Measurements from ENCODE around the gene SST.

Gene SST

GRCh38 chr3:187714404-187714979 lies 44.3 kb upstream of the SST start:
- H3K9me3 ChIP-seq (ENCODE audit: insufficient read depth, low read length): no peaks in the 10 kb centered on the region
- H3K4me3 ChIP-seq (ENCODE audit: low read length): no peak overlapping the region
- no peaks in the 10 kb centered on the region for H3K79me2 ChIP-seq (ENCODE audit: low read length)
- H3K36me3 ChIP-seq (replicated peaks; ENCODE audit: low read depth, low read length): no peaks in the 10 kb centered on the region
- peak overlapping the region; percentile 40 for H3K4me2 ChIP-seq (ENCODE audit: low read length)
- TF ChIP-seq CTCF (IDR thresholded peaks at IDR 0.05; ENCODE audit: low read depth, low read length) (peak; percentile 92), EZH2phosphoT487 (IDR thresholded peaks at IDR 0.05; ENCODE audit: low read depth) (no peak)
- peaks cover 15% of the 10 kb centered on the region for H3K4me1 ChIP-seq (ENCODE audit: low read length)
- H3K9ac ChIP-seq (ENCODE audit: low read length): no peak overlapping the region
- H3K27ac ChIP-seq (ENCODE audit: low read length): no peak overlapping the region
- H2AFZ ChIP-seq (ENCODE audit: low read depth, low read length): 0 out of 2 replicates have a peak overlapping the region, but pooled peaks have one; percentile 24
- no peaks in the 10 kb centered on the region for H3K27me3 ChIP-seq (ENCODE audit: low read depth, low read length)
- H4K20me1 ChIP-seq (ENCODE audit: insufficient read depth, low read length): no peaks in the 10 kb centered on the region

DNA sequence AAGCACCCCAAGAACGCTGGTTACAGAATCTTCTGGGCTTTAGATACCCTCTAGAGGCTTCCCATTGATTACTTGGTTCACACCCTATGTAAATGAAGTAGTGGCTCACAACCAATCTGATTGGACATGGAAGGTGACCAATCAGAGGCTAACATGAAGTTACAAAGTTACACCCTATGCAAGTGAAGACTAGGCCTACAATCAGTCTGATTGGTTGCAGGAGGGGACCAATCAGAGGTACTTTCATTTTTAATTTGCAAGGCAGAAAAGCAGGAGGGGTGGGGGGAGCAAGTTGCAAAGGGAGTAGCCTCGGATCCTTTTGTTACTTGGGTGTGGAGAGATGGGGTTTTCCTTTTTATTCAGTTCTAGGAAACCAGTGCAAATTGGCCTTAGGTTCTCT lies 43.3 kb upstream of the SST start:
- Histone ChIP-seq H3K9ac (ENCODE audit: low read length) (no peak overlapping the region), H3K4me3 (ENCODE audit: low read length) (peak overlapping the region; percentile 14; the same call in 1 of the 2 replicates), H2AFZ (ENCODE audit: low read depth, low read length) (peak overlapping the region; percentile 70; the same call in 1 of the 2 replicates), H3K27ac (ENCODE audit: low read length) (no peak overlapping the region), H4K20me1 (ENCODE audit: insufficient read depth, low read length) (no peaks in the 10 kb centered on the region), H3K4me1 (ENCODE audit: low read length) (peaks cover 15% of the 10 kb centered on the region), H3K9me3 (ENCODE audit: insufficient read depth, low read length) (no peaks in the 10 kb centered on the region), H3K27me3 (ENCODE audit: low read depth, low read length) (no peaks in the 10 kb centered on the region), H3K36me3 (replicated peaks; ENCODE audit: low read depth, low read length) (no peaks in the 10 kb centered on the region), H3K79me2 (ENCODE audit: low read length) (no peaks in the 10 kb centered on the region), H3K4me2 (ENCODE audit: low read length) (peak overlapping the region; percentile 40)
- no peak for TF ChIP-seq EZH2phosphoT487 (IDR thresholded peaks at IDR 0.05; ENCODE audit: low read depth)
- no peak for TF ChIP-seq CTCF (IDR thresholded peaks at IDR 0.05; ENCODE audit: low read depth, low read length)

DNA sequence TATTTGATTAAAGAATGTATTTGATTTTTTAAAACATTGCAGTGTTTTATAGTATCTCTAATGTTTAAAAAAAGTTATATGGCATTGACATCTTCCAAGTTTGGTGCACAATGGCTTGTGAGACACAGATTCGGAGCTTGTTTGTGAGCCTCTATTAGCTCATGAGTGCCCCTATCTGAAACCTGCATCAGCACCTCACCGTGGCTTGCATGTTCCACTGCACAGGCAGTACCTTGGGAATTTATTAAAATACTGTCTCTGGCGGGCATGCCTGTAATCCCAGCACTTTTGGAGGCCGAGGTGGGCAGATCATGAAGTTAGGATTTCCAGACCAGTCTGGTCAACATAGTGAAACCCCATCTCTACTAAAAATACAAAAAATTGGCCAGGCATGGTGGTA lies 39.0 kb upstream of the SST start:
- Histone ChIP-seq H3K27ac (ENCODE audit: low read length) (no peak overlapping the region), H3K9me3 (ENCODE audit: insufficient read depth, low read length) (no peaks in the 10 kb centered on the region), H3K36me3 (replicated peaks; ENCODE audit: low read depth, low read length) (no peaks in the 10 kb centered on the region), H3K9ac (ENCODE audit: low read length) (no peak overlapping the region), H2AFZ (ENCODE audit: low read depth, low read length) (no peak overlapping the region), H3K27me3 (ENCODE audit: low read depth, low read length) (0 out of 2 replicates have a peak, but pooled peaks cover 3% of the 10 kb centered on the region), H4K20me1 (ENCODE audit: insufficient read depth, low read length) (no peaks in the 10 kb centered on the region), H3K79me2 (ENCODE audit: low read length) (no peaks in the 10 kb centered on the region), H3K4me3 (ENCODE audit: low read length) (no peak overlapping the region), H3K4me1 (ENCODE audit: low read length) (peaks cover 9% of the 10 kb centered on the region), H3K4me2 (ENCODE audit: low read length) (no peak overlapping the region)
- TF ChIP-seq CTCF (IDR thresholded peaks at IDR 0.05; ENCODE audit: low read depth, low read length) (peak; percentile 31; the same call in 1 of the 2 replicates), EZH2phosphoT487 (IDR thresholded peaks at IDR 0.05; ENCODE audit: low read depth) (no peak)

DNA sequence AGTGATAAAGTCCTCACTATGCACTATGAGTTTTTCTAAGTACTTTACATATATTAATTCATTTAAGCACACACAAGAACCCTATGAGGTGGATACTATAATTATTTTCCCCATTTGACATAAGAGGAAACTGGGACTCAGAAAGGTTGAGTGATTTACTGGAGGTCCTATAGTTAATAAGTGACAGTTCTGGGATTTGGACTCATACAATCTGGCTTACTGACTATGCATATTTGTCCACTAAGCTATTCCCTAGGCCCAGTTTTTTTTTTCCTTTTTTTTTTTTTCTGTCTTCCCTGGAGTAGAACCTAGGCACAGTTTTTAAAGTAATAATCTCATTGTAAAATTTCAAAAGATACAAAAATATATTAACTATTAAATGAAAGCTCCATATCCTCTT lies 38.5 kb upstream of the SST start:
- H3K27ac ChIP-seq (ENCODE audit: low read length): no peak overlapping the region
- peaks cover 5% of the 10 kb centered on the region for H3K4me1 ChIP-seq (ENCODE audit: low read length)
- no peaks in the 10 kb centered on the region for H3K79me2 ChIP-seq (ENCODE audit: low read length)
- H3K9me3 ChIP-seq (ENCODE audit: insufficient read depth, low read length): no peaks in the 10 kb centered on the region
- 0 out of 2 replicates have a peak, but pooled peaks cover 3% of the 10 kb centered on the region for H3K27me3 ChIP-seq (ENCODE audit: low read depth, low read length)
- no peak for TF ChIP-seq CTCF (IDR thresholded peaks at IDR 0.05; ENCODE audit: low read depth, low read length)
- no peak for TF ChIP-seq EZH2phosphoT487 (IDR thresholded peaks at IDR 0.05; ENCODE audit: low read depth)
- no peaks in the 10 kb centered on the region for H4K20me1 ChIP-seq (ENCODE audit: insufficient read depth, low read length)
- no peaks in the 10 kb centered on the region for H3K36me3 ChIP-seq (replicated peaks; ENCODE audit: low read depth, low read length)
- H3K9ac ChIP-seq (ENCODE audit: low read length): no peak overlapping the region
- no peak overlapping the region for H3K4me3 ChIP-seq (ENCODE audit: low read length)
- H2AFZ ChIP-seq (ENCODE audit: low read depth, low read length): no peak overlapping the region
- H3K4me2 ChIP-seq (ENCODE audit: low read length): no peak overlapping the region
